Activated T-cell treated with anti-CD3 and anti-CD28 coated beads, Interleukin-2, amount 50 U/mL, for 24 hours (primary cell): ENCODE data around the gene YPEL3.
"Not testable (repeated sequence)": the region's sequence is repeated elsewhere in the genome, so short reads cannot be mapped to it uniquely, and the experiment has no call there.

ENCODE experiments used
- DNase-seq: peaks from one replicate; pipeline ENCODE4 v3.0.0-alpha.2; 2020
- H3K27ac Mint-ChIP-seq: 2 replicates; pipeline ENCODE4 v1.8.0; 2020; ENCODE audit warnings: mild to moderate bottlenecking, mixed read lengths
- H3K27me3 Mint-ChIP-seq: 2 replicates; pipeline ENCODE4 v1.8.0; 2020; ENCODE audit warnings: mixed read lengths
- H3K36me3 Mint-ChIP-seq: 2 replicates; pipeline ENCODE4 v1.8.0; 2020; ENCODE audit warnings: low read depth, mixed read lengths
- H3K4me1 Mint-ChIP-seq: 2 replicates; pipeline ENCODE4 v1.8.0; 2020; ENCODE audit warnings: low read depth, mixed read lengths
- H3K4me3 Mint-ChIP-seq: 2 replicates; pipeline ENCODE4 v1.8.0; 2020; ENCODE audit warnings: mild to moderate bottlenecking, moderate library complexity, mixed read lengths
- H3K9me3 Mint-ChIP-seq: 2 replicates; pipeline ENCODE4 v1.8.0; 2020; ENCODE audit warnings: mixed read lengths

The YPEL3 gene

GRCh38 chr16:30124985-30125379, 29.0 kb upstream of the YPEL3 start:
- DNase-seq = no peak

GRCh38 chr16:30122604-30123160, 26.7 kb upstream of the YPEL3 start:
- DNase-seq = no peak
- H3K36me3 Mint-ChIP-seq = peaks cover 27% of the 10 kb centered on the region
- H3K27me3 Mint-ChIP-seq = no peaks in the 10 kb centered on the region
- H3K9me3 Mint-ChIP-seq = no peaks in the 10 kb centered on the region
- H3K27ac Mint-ChIP-seq = peak overlapping the region; percentile 88
- peak overlapping the region; percentile 86 for H3K4me3 Mint-ChIP-seq
- H3K4me1 Mint-ChIP-seq = peaks cover 27% of the 10 kb centered on the region

More at GRCh38 chr16:30124985-30125379, 29.0 kb upstream of the YPEL3 start:
- H3K36me3 Mint-ChIP-seq = peaks cover 13% of the 10 kb centered on the region
- H3K4me3 Mint-ChIP-seq = no peak overlapping the region
- H3K9me3 Mint-ChIP-seq = no peaks in the 10 kb centered on the region
- H3K27me3 Mint-ChIP-seq = no peaks in the 10 kb centered on the region
- H3K4me1 Mint-ChIP-seq = peaks cover 24% of the 10 kb centered on the region
- no peak overlapping the region for H3K27ac Mint-ChIP-seq

- H3K27ac Mint-ChIP-seq = peak overlapping the region; percentile 88
- H3K4me3 Mint-ChIP-seq = peak overlapping the region; percentile 86
- no peak for DNase-seq
- no peaks in the 10 kb centered on the region for H3K9me3 Mint-ChIP-seq
- no peaks in the 10 kb centered on the region for H3K27me3 Mint-ChIP-seq
- peaks cover 35% of the 10 kb centered on the region for H3K36me3 Mint-ChIP-seq
- peaks cover 27% of the 10 kb centered on the region for H3K4me1 Mint-ChIP-seq
These were observed 25.9 kb upstream of the YPEL3 start for GRCh38 chr16:30121741-30122571.

GRCh38 chr16:30120340-30121105, 24.5 kb upstream of the YPEL3 start:
- no peak for DNase-seq
- Mint-ChIP-seq H3K27ac (peak overlapping the region; percentile 76), H3K4me1 (peaks cover 27% of the 10 kb centered on the region), H3K9me3 (no peaks in the 10 kb centered on the region), H3K27me3 (no peaks in the 10 kb centered on the region), H3K4me3 (no peak overlapping the region), H3K36me3 (peaks cover 44% of the 10 kb centered on the region)

- H3K9me3 Mint-ChIP-seq = no peaks in the 10 kb centered on the region
- H3K4me1 Mint-ChIP-seq = peaks cover 32% of the 10 kb centered on the region
- H3K27ac Mint-ChIP-seq = no peak overlapping the region
- H3K36me3 Mint-ChIP-seq = peaks cover 51% of the 10 kb centered on the region
- H3K27me3 Mint-ChIP-seq = no peaks in the 10 kb centered on the region
- no peak for DNase-seq
- no peak overlapping the region for H3K4me3 Mint-ChIP-seq
These were observed 23.4 kb upstream of the YPEL3 start for GRCh38 chr16:30119428-30119827.

- Mint-ChIP-seq H3K4me3 (no peak overlapping the region), H3K27me3 (no peaks in the 10 kb centered on the region), H3K27ac (no peak overlapping the region), H3K4me1 (peaks cover 36% of the 10 kb centered on the region), H3K9me3 (no peaks in the 10 kb centered on the region), H3K36me3 (peaks cover 53% of the 10 kb centered on the region)
- no peak for DNase-seq
These were observed 21.8 kb upstream of the YPEL3 start for GRCh38 chr16:30117768-30118167.

- DNase-seq = no peak
- H3K36me3 Mint-ChIP-seq = peaks cover 52% of the 10 kb centered on the region
- H3K4me3 Mint-ChIP-seq = no peak overlapping the region
- H3K27ac Mint-ChIP-seq = no peak overlapping the region
- no peaks in the 10 kb centered on the region for H3K9me3 Mint-ChIP-seq
- no peaks in the 10 kb centered on the region for H3K27me3 Mint-ChIP-seq
- peaks cover 27% of the 10 kb centered on the region for H3K4me1 Mint-ChIP-seq
These were observed 20.5 kb upstream of the YPEL3 start for GRCh38 chr16:30116291-30117207.

GRCh38 chr16:30115238-30115637, 19.2 kb upstream of the YPEL3 start:
- Mint-ChIP-seq H3K36me3 (peaks cover 58% of the 10 kb centered on the region), H3K9me3 (no peaks in the 10 kb centered on the region), H3K4me1 (peaks cover 16% of the 10 kb centered on the region), H3K27me3 (no peaks in the 10 kb centered on the region), H3K27ac (no peak overlapping the region), H3K4me3 (no peak overlapping the region)
- DNase-seq = no peak

GRCh38 chr16:30114833-30115232, 18.8 kb upstream of the YPEL3 start:
- not testable (repeated sequence) for H3K4me3 Mint-ChIP-seq, H3K9me3 Mint-ChIP-seq, H3K27ac Mint-ChIP-seq, H3K27me3 Mint-ChIP-seq, DNase-seq
- peaks cover 57% of the 10 kb centered on the region for H3K36me3 Mint-ChIP-seq
- H3K4me1 Mint-ChIP-seq = peaks cover 13% of the 10 kb centered on the region

GRCh38 chr16:30114411-30114810, 18.4 kb upstream of the YPEL3 start:
- H3K4me3 Mint-ChIP-seq = no peak overlapping the region

GRCh38 chr16:30113711-30114333, 17.8 kb upstream of the YPEL3 start:
- no peaks in the 10 kb centered on the region for H3K27me3 Mint-ChIP-seq
- no peak for DNase-seq
- H3K27ac Mint-ChIP-seq = peak overlapping the region; percentile 11
- no peaks in the 10 kb centered on the region for H3K9me3 Mint-ChIP-seq
- H3K4me3 Mint-ChIP-seq = no peak overlapping the region
- H3K4me1 Mint-ChIP-seq = peaks cover 11% of the 10 kb centered on the region
- H3K36me3 Mint-ChIP-seq = peaks cover 55% of the 10 kb centered on the region

More at GRCh38 chr16:30114411-30114810, 18.4 kb upstream of the YPEL3 start:
- H3K27me3 Mint-ChIP-seq = no peaks in the 10 kb centered on the region
- peaks cover 57% of the 10 kb centered on the region for H3K36me3 Mint-ChIP-seq
- no peak for DNase-seq
- no peaks in the 10 kb centered on the region for H3K9me3 Mint-ChIP-seq
- H3K4me1 Mint-ChIP-seq = peaks cover 12% of the 10 kb centered on the region
- no peak overlapping the region for H3K27ac Mint-ChIP-seq

- Mint-ChIP-seq H3K36me3 (peaks cover 54% of the 10 kb centered on the region), H3K4me1 (peaks cover 11% of the 10 kb centered on the region), H3K27me3 (no peaks in the 10 kb centered on the region), H3K9me3 (no peaks in the 10 kb centered on the region), H3K27ac (peak within 1 kb of the TSS; percentile 11), H3K4me3 (no peak within 1 kb of the TSS)
- DNase-seq = no peak
These were observed 17.2 kb upstream of the YPEL3 start, which contains the start of gene GDPD3 for GRCh38 chr16:30113031-30113710. Gene GDPD3, minus strand, starts transcription at chr16:30113537. Its CDS starts 59 bp downstream, at chr16:30113478.
